ENCODE measurements around the gene MAS1. TPM values are rescaled to one million over a fixed set of nuclear protein-coding genes. Genes with fewer than 3 reads are reported as not detected.

MAS1 gene
- total and polyA plus RNA-seq, 9 of the 15 experiments (the other 6 are each of a cell fraction or from before 2014, with no cell fraction given) = not detected

- no peaks in the 10 kb centered on the region for H3K4me1 ChIP-seq (replicated peaks in 1 of 2; ENCODE audit: control insufficient read depth in 2 of 2, insufficient read depth in 2 of 2, low read length in 2 of 2)
- ATAC-seq (no peak), FAIRE-seq (no peak), DNase-seq (ENCODE audit: extremely low read depth in 1 of 4, low spot score in 3 of 4) (no peak)
- WGBS (ENCODE audit: insufficient coverage, low coverage, missing lambda C conversion rate) = 9% methylated on average over 4 of the region's 4 CpGs
- no peak overlapping the region for H2AFZ ChIP-seq (ENCODE audit: low read depth, low read length)
- H3K4me3 ChIP-seq = no peak overlapping the region
- no peak overlapping the region for H3K27ac ChIP-seq (ENCODE audit: extremely low read depth, low read depth, low read length)
- H3K9me1 ChIP-seq (ENCODE audit: control insufficient read depth, insufficient read depth, low read length) = no peaks in the 10 kb centered on the region
- no peak overlapping the region for H3K4me2 ChIP-seq (ENCODE audit: insufficient read depth, low read length)
- in situ Hi-C loops (cut with MboI) = no loop called here
- H3K27me3 ChIP-seq (ENCODE audit: control insufficient read depth in 2 of 2, insufficient read depth in 2 of 2, low read length in 2 of 2) = peaks cover 70 to 85% of the 10 kb centered on the region in 2 experiments
- CTCF ChIA-PET (ENCODE audit: low intra/inter-chr PET ratio) = interaction anchor here (0.6 kb wide), 1 partner anchor 8 kb away, joined by 3 read pairs; no protein-coding TSS in a partner anchor
- H3K9ac ChIP-seq (ENCODE audit: insufficient read depth in 1 of 2, low read depth in 2 of 2, low read length in 2 of 2) = no peak overlapping the region
- 0 out of 2 replicates have a peak, but pooled peaks cover 2% of the 10 kb centered on the region for H3K9me3 ChIP-seq (replicated peaks; ENCODE audit: control insufficient read depth, insufficient read depth, low read depth, low read length)
- intact Hi-C loops (cut with micrococcal nuclease) = no loop called here
- H3K79me2 ChIP-seq (ENCODE audit: control insufficient read depth, insufficient read depth, low read length) = no peaks in the 10 kb centered on the region
- no peaks in the 10 kb centered on the region for H3K36me3 ChIP-seq (ENCODE audit: control insufficient read depth, insufficient read depth, low read length)
- no peaks in the 10 kb centered on the region for H4K20me1 ChIP-seq (replicated peaks; ENCODE audit: control insufficient read depth, insufficient read depth, low read length)
- BruUV-seq (replicated peaks) = no TSS peak
- POLR2A ChIA-PET = no interaction called here
- TF ChIP-seq BRF2 (IDR thresholded peaks at IDR 0.05; ENCODE audit: borderline replicate concordance, insufficient read depth, insufficient read length) = no peak
- no peak for TF ChIP-seq ZNF764 (CRISPR knock-in tag; IDR thresholded peaks at IDR 0.05; ENCODE audit: low read depth)
- TF ChIP-seq CHD4 (IDR thresholded peaks at IDR 0.05; ENCODE audit: insufficient read depth, insufficient replicate concordance, low read depth, low read length, poor library complexity, severe bottlenecking) = no peak
- no peak for TF ChIP-seq RERE (CRISPR knock-in tag; IDR thresholded peaks at IDR 0.05; ENCODE audit: borderline replicate concordance)
- TF ChIP-seq ELK1 (CRISPR knock-in tag; IDR thresholded peaks at IDR 0.05) = no peak
- no peak for TF ChIP-seq ZNF511 (CRISPR knock-in tag; IDR thresholded peaks at IDR 0.05)
- TF ChIP-seq EHMT2 (IDR thresholded peaks at IDR 0.05) = no peak
- no peak for TF ChIP-seq ZNF197 (CRISPR knock-in tag; IDR thresholded peaks at IDR 0.05; ENCODE audit: low read depth)
- TF ChIP-seq GATAD2A (IDR thresholded peaks at IDR 0.05) = no peak
- TF ChIP-seq HCFC1 (IDR thresholded peaks at IDR 0.05; ENCODE audit: low read depth, low read length) = no peak
Observed at GRCh38 chr6:159908535-159908934, 17.7 kb downstream of the MAS1 start.

Measured in K562 (cell line).